GM23248 (cell line): ENCODE data around the gene CADPS. TPM values are rescaled to one million over a fixed set of nuclear protein-coding genes. Genes with fewer than 3 reads are reported as not detected.

Source experiments
- DNase-seq: peaks from one replicate; pipeline ENCODE4 v3.0.0-alpha.2; 2015
- H2AFZ ChIP-seq: fragments of 200-600 bp; sonication (generic); 2 replicates; pipeline ENCODE4 v1.6.1; 2016; ENCODE audit warnings: antibody characterized with exemption
- H3F3A ChIP-seq: fragments of 200-600 bp; sonication (generic); 2 replicates; pipeline ENCODE4 v1.6.1; 2016; ENCODE audit warnings: mild to moderate bottlenecking, antibody characterized with exemption, mixed run types; ENCODE audit not compliant: insufficient read depth
- H3K27ac ChIP-seq: fragments of 200-600 bp; sonication (generic); 2 replicates; pipeline ENCODE4 v1.5.1; 2016; ENCODE audit warnings: mild to moderate bottlenecking
- H3K27me3 ChIP-seq: fragments of 200-600 bp; sonication (generic); replicated peaks from 2 replicates; pipeline ENCODE4 v1.6.1; 2016; ENCODE audit warnings: mild to moderate bottlenecking; ENCODE audit not compliant: insufficient read depth
- H3K36me3 ChIP-seq: fragments of 200-600 bp; sonication (generic); 2 replicates; pipeline ENCODE4 v1.6.1; 2016; ENCODE audit warnings: low read depth, mild to moderate bottlenecking
- H3K4me1 ChIP-seq: fragments of 200-600 bp; sonication (generic); 2 replicates; pipeline ENCODE4 v1.6.1; 2016; ENCODE audit warnings: mild to moderate bottlenecking; ENCODE audit not compliant: insufficient read depth
- H3K4me2 ChIP-seq: fragments of 200-600 bp; sonication (generic); one replicate; pipeline ENCODE4 v1.6.1; 2016; ENCODE audit warnings: mild to moderate bottlenecking; ENCODE audit not compliant: unreplicated experiment
- H3K4me3 ChIP-seq: fragments of 200-600 bp; sonication (generic); 2 replicates; pipeline ENCODE4 v1.5.1; 2016; ENCODE audit warnings: mild to moderate bottlenecking
- H3K79me2 ChIP-seq: fragments of 200-600 bp; sonication (generic); 2 replicates; pipeline ENCODE4 v1.6.1; 2016; ENCODE audit warnings: mild to moderate bottlenecking; ENCODE audit not compliant: insufficient read depth
- H3K9ac ChIP-seq: fragments of 200-600 bp; sonication (generic); 2 replicates; pipeline ENCODE4 v1.6.1; 2016; ENCODE audit warnings: mild to moderate bottlenecking
- H3K9me2 ChIP-seq: fragments of 200-600 bp; sonication (generic); 2 replicates; pipeline ENCODE4 v1.6.1; 2016; ENCODE audit warnings: mixed run types, mild to moderate bottlenecking, moderate library complexity; ENCODE audit not compliant: insufficient read depth
- H3K9me3 ChIP-seq: fragments of 200-600 bp; sonication (generic); one replicate; pipeline ENCODE4 v1.6.1; 2017; ENCODE audit warnings: low read depth
- H4K20me1 ChIP-seq: fragments of 200-600 bp; sonication (generic); 2 replicates; pipeline ENCODE4 v1.6.0; 2016; ENCODE audit not compliant: insufficient read depth
- EZH2 ChIP-seq: fragments of 200-600 bp; sonication (generic); IDR thresholded peaks from 2 replicates; pipeline ENCODE4 v1.6.1; 2018; ENCODE audit warnings: antibody characterized with exemption, mild to moderate bottlenecking; ENCODE audit not compliant: insufficient read depth, poor library complexity, severe bottlenecking
- EZH2phosphoT487 ChIP-seq: fragments of 200-600 bp; sonication (generic); IDR thresholded peaks from 2 replicates; pipeline ENCODE4 v1.6.1; 2018; ENCODE audit warnings: antibody characterized with exemption, moderate library complexity, mild to moderate bottlenecking, low read depth; ENCODE audit not compliant: insufficient read depth
- WGBS, 2 experiments: methylation state at CpG; one replicate each; pipeline ENCODE4 v1.1.6; 2015 to 2017; ENCODE audit warnings: low lambda C conversion rate in 2 of 2, low coverage in 1 of 2; ENCODE audit errors: missing lambda C conversion rate in 2 of 2; 5-methylcytosine and 5-hydroxymethylcytosine counted together
- in situ Hi-C: fragments of 300-500 bp; cut with MboI; formaldehyde crosslinking; loops from 2 replicates; pipeline ENCODE4 v1.15.0; 2020
- polyA plus RNA-seq: library from polyadenylated mRNA; unstranded; fragments of >200 nt; fragmentation: Nextera tagmentation; extraction: Ambion mirVana; gene quantifications from 2 replicates; pipeline ENCODE4 v1.2.1, GENCODE V29; 2016
- total RNA-seq: library from RNA; depleted of rRNA; stranded (reverse); fragments of >200 nt; shearing (Covaris generic); gene quantifications from 2 replicates; pipeline ENCODE4 v1.2.3, GENCODE V29; 2014

The CADPS gene
- total and polyA plus RNA-seq, 2 experiments from 2014 or later, result 3.0 to 4.1 TPM

GRCh38 chr3:62781121-62781520, 94.1 kb downstream of the CADPS start:
- DNase-seq, result no peak
- no peaks in the 10 kb centered on the region for H3K27me3 ChIP-seq
- no peaks in the 10 kb centered on the region for H3K79me2 ChIP-seq
- H4K20me1 ChIP-seq, result no peaks in the 10 kb centered on the region
- H3K4me2 ChIP-seq, result no peak overlapping the region
- no peaks in the 10 kb centered on the region for H3K9me3 ChIP-seq
- 53 to 54% methylated on average over 3 of the region's 3 CpGs for WGBS, 2 experiments
- no peaks in the 10 kb centered on the region for H3K4me1 ChIP-seq
- H3K27ac ChIP-seq, result no peak overlapping the region
- H3K9me2 ChIP-seq, result no peaks in the 10 kb centered on the region
- H3K4me3 ChIP-seq, result no peak overlapping the region
- TF ChIP-seq EZH2 (no peak), EZH2phosphoT487 (no peak)
- in situ Hi-C loops, result no loop called here
- no peak overlapping the region for H2AFZ ChIP-seq
- H3F3A ChIP-seq, result no peaks in the 10 kb centered on the region
- H3K36me3 ChIP-seq, result no peaks in the 10 kb centered on the region
- H3K9ac ChIP-seq, result no peak overlapping the region

- WGBS, 2 experiments, result 91 to 94% methylated on average over 4 of the region's 4 CpGs
- H2AFZ ChIP-seq, result no peak overlapping the region
- H4K20me1 ChIP-seq, result no peaks in the 10 kb centered on the region
- H3K4me2 ChIP-seq, result no peak overlapping the region
- no peaks in the 10 kb centered on the region for H3K4me1 ChIP-seq
- H3K9me3 ChIP-seq, result no peaks in the 10 kb centered on the region
- H3K9me2 ChIP-seq, result no peaks in the 10 kb centered on the region
- no peaks in the 10 kb centered on the region for H3K79me2 ChIP-seq
- no peaks in the 10 kb centered on the region for H3K27me3 ChIP-seq
- no peaks in the 10 kb centered on the region for H3F3A ChIP-seq
- H3K9ac ChIP-seq, result no peak overlapping the region
- TF ChIP-seq EZH2, result no peak
- no peak for TF ChIP-seq EZH2phosphoT487
- no peak overlapping the region for H3K27ac ChIP-seq
- H3K4me3 ChIP-seq, result no peak overlapping the region
- in situ Hi-C loops, result no loop called here
- H3K36me3 ChIP-seq, result no peaks in the 10 kb centered on the region
- no peak for DNase-seq
Observed at GRCh38 chr3:62777674-62778073, 97.5 kb downstream of the CADPS start.

GRCh38 chr3:62777130-62777529, 98.1 kb downstream of the CADPS start:
- 85 to 88% methylated on average over 3 of the region's 3 CpGs for WGBS, 2 experiments
- in situ Hi-C loops, result no loop called here

GRCh38 chr3:62774221-62774620, 101.0 kb downstream of the CADPS start:
- Histone ChIP-seq H3K4me3 (no peak overlapping the region), H3K4me2 (no peak overlapping the region), H2AFZ (no peak overlapping the region), H3F3A (no peaks in the 10 kb centered on the region), H3K9me2 (no peaks in the 10 kb centered on the region), H3K36me3 (no peaks in the 10 kb centered on the region), H3K27ac (no peak overlapping the region), H3K4me1 (no peaks in the 10 kb centered on the region), H3K9me3 (no peaks in the 10 kb centered on the region), H4K20me1 (no peaks in the 10 kb centered on the region), H3K79me2 (no peaks in the 10 kb centered on the region), H3K9ac (no peak overlapping the region), H3K27me3 (no peaks in the 10 kb centered on the region)
- 50% methylated on average over 2 of the region's 2 CpGs for WGBS, 2 experiments
- TF ChIP-seq EZH2 (no peak), EZH2phosphoT487 (no peak)
- in situ Hi-C loops, result no loop called here
- peak; percentile 3 for DNase-seq

More at GRCh38 chr3:62777130-62777529, 98.1 kb downstream of the CADPS start:
- H3K36me3 ChIP-seq, result no peaks in the 10 kb centered on the region
- H3K27me3 ChIP-seq, result no peaks in the 10 kb centered on the region
- no peaks in the 10 kb centered on the region for H3K9me2 ChIP-seq
- H3K79me2 ChIP-seq, result no peaks in the 10 kb centered on the region
- no peak for DNase-seq
- H3K27ac ChIP-seq, result no peak overlapping the region
- H2AFZ ChIP-seq, result no peak overlapping the region
- no peaks in the 10 kb centered on the region for H4K20me1 ChIP-seq
- no peak overlapping the region for H3K9ac ChIP-seq
- H3F3A ChIP-seq, result no peaks in the 10 kb centered on the region
- H3K4me2 ChIP-seq, result no peak overlapping the region
- no peak for TF ChIP-seq EZH2phosphoT487
- H3K4me3 ChIP-seq, result no peak overlapping the region
- H3K9me3 ChIP-seq, result no peaks in the 10 kb centered on the region
- no peaks in the 10 kb centered on the region for H3K4me1 ChIP-seq

- no peak overlapping the region for H3K27ac ChIP-seq
- no peaks in the 10 kb centered on the region for H3F3A ChIP-seq
- 75 to 84% methylated on average over 7 of the region's 7 CpGs for WGBS, 2 experiments
- H3K4me1 ChIP-seq, result no peaks in the 10 kb centered on the region
- TF ChIP-seq EZH2phosphoT487 (no peak), EZH2 (no peak)
- no peak overlapping the region for H3K4me2 ChIP-seq
- no peaks in the 10 kb centered on the region for H3K79me2 ChIP-seq
- no peak overlapping the region for H3K4me3 ChIP-seq
- no peaks in the 10 kb centered on the region for H3K27me3 ChIP-seq
- no peaks in the 10 kb centered on the region for H3K9me2 ChIP-seq
- no peak for DNase-seq
- in situ Hi-C loops, result no loop called here
- H4K20me1 ChIP-seq, result no peaks in the 10 kb centered on the region
- no peaks in the 10 kb centered on the region for H3K9me3 ChIP-seq
- no peaks in the 10 kb centered on the region for H3K36me3 ChIP-seq
- H3K9ac ChIP-seq, result no peak overlapping the region
- no peak overlapping the region for H2AFZ ChIP-seq
Observed at GRCh38 chr3:62771331-62772072, 103.7 kb downstream of the CADPS start.
